ENCODE data around the gene AOAH.
"Not testable (repeated sequence)": the region's sequence is repeated elsewhere in the genome, so short reads cannot be mapped to it uniquely, and the experiment has no call there.

AOAH gene

DNA sequence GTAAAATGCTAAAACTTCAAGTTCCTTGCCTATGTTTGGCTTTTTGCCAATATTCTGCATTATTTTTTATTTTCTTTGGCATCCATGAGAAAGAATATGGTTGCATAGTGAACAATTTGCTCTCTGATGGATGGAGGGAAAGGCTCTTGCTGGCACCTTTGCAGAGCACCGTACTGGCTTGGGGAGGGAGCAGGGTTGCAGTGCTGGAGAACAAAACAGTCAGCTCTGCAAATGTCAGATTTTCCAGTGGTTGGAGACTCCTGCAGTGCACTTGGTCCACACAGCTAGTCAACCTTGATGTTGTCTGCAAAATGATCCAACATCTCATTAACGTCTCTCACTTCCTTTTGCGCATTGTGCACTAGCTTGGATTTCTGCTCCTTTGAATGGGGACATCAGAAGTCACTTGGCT, 233.9 kb downstream of the AOAH start:
- TF ChIP-seq ARNTL (CRISPR knock-in tag; IDR thresholded peaks at IDR 0.05; ENCODE audit: borderline replicate concordance, low read depth) (no peak), ISL1 (CRISPR knock-in tag; IDR thresholded peaks at IDR 0.05) (peak; percentile 76)
- peak; percentile 59 for ATAC-seq

DNA sequence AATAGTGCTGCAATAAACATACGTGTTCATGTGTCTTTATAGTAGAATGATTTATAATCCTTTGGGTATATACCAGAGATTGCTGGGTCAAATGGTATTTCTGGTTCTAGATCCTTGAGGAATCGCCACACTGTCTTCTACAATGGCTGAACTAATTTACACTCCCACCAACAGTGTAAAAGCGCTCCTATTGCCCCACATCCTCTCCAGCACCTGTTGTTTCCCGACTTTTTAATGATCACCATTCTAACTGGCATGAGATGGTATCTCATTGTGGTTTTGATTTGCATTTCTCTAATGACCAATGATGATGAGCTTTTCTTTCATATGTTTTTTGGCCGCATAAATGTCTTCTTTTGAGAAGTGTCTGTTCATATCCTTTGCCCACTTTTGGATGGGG, 235.6 kb downstream of the AOAH start:
- ATAC-seq = not testable (repeated sequence)

DNA sequence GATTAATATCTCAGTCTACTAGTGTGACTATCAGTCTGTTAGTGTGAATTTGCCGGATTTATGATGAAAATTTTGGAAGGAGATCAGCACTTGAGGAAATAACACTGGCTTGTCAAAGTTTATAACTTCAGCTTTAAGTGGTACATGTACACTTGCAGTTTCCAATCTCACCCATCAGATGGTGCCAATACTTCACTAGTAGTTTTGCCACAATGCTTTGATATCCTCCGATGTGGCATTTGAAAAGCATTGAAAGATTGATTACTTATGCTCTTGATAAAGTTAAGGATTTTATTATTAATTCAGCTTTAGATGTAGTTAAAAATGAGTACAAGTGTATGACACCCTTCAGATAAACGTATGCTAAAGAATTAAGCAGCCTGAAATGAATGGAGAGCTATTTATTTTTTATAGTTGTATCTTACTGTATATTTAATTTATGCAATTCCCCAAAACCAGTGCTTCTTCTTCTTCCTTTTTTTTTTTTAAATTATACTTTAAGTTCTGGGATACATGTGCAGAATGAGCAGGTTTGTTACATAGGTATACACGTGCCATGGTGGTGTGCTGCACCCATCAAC, 236.4 kb downstream of the AOAH start:
- ATAC-seq = peak; percentile 86

DNA sequence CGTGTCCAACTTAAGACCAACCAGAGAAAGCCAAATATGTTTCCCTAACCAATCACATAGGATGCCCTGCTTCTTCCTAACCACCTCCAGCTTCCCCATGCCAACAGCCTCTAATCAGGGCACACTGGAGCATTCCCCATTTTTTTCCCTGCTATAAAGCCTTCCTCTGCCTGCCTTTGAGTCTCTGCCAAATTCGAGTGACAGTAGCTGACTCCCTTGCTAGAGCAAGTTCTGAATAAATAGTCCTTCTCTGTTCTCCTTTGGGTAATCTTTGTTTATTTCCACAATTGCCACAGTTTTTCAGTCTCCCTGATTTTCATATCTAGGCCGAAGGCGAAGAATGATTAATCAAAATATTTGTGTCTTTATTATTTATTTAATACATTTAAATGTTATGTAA, 238.0 kb downstream of the AOAH start:
- ATAC-seq = no peak
- TF ChIP-seq ZNF8 (CRISPR knock-in tag; IDR thresholded peaks at IDR 0.05) (no peak), ZNF565 (CRISPR knock-in tag; conservative IDR thresholded peaks at IDR 0.05; ENCODE audit: low read depth) (no peak), ISL1 (CRISPR knock-in tag; IDR thresholded peaks at IDR 0.05) (no peak), ZFP3 (CRISPR knock-in tag; IDR thresholded peaks at IDR 0.05) (no peak), ZNF70 (CRISPR knock-in tag; IDR thresholded peaks at IDR 0.05) (no peak)
- TF ChIP-seq, protein P1, sequence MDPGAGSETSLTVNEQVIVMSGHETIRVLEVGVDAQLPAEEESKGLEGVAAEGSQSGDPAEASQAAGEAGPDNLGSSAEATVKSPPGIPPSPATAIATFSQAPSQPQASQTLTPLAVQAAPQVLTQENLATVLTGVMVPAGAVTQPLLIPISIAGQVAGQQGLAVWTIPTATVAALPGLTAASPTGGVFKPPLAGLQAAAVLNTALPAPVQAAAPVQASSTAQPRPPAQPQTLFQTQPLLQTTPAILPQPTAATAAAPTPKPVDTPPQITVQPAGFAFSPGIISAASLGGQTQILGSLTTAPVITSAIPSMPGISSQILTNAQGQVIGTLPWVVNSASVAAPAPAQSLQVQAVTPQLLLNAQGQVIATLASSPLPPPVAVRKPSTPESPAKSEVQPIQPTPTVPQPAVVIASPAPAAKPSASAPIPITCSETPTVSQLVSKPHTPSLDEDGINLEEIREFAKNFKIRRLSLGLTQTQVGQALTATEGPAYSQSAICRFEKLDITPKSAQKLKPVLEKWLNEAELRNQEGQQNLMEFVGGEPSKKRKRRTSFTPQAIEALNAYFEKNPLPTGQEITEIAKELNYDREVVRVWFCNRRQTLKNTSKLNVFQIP (CRISPR knock-in tag; IDR thresholded peaks at IDR 0.05; ENCODE audit: borderline replicate concordance, low read depth) = no peak
- TF ChIP-seq, protein P2, sequence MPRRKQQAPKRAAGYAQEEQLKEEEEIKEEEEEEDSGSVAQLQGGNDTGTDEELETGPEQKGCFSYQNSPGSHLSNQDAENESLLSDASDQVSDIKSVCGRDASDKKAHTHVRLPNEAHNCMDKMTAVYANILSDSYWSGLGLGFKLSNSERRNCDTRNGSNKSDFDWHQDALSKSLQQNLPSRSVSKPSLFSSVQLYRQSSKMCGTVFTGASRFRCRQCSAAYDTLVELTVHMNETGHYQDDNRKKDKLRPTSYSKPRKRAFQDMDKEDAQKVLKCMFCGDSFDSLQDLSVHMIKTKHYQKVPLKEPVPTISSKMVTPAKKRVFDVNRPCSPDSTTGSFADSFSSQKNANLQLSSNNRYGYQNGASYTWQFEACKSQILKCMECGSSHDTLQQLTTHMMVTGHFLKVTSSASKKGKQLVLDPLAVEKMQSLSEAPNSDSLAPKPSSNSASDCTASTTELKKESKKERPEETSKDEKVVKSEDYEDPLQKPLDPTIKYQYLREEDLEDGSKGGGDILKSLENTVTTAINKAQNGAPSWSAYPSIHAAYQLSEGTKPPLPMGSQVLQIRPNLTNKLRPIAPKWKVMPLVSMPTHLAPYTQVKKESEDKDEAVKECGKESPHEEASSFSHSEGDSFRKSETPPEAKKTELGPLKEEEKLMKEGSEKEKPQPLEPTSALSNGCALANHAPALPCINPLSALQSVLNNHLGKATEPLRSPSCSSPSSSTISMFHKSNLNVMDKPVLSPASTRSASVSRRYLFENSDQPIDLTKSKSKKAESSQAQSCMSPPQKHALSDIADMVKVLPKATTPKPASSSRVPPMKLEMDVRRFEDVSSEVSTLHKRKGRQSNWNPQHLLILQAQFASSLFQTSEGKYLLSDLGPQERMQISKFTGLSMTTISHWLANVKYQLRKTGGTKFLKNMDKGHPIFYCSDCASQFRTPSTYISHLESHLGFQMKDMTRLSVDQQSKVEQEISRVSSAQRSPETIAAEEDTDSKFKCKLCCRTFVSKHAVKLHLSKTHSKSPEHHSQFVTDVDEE (CRISPR knock-in tag; IDR thresholded peaks at IDR 0.05) = no peak

More for the DNA sequence above, 236.4 kb downstream of the AOAH start:
- TF ChIP-seq ZNF8 (CRISPR knock-in tag; IDR thresholded peaks at IDR 0.05) = no peak

DNA sequence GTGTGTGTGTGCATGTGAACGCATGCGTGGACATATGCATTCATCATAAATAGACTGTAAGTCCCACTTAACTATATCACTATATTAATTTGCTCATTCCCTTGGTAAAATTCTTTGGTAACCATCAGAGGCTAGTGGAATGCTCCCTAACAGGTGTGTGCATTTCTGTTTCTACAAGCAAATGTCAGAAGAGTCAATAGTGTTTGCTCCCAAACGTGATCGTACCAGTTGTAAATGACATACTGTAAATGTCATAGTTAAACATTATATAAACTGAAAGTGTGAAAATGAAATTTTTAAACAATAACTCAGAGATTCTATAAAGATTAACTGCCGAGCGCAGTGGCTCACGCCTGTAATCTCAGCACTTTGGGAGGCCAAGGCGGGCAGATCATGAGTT, 240.0 kb downstream of the AOAH start:
- no peak for TF ChIP-seq TOX (CRISPR knock-in tag; IDR thresholded peaks at IDR 0.05; ENCODE audit: borderline replicate concordance)
- TF ChIP-seq ZNF565 (CRISPR knock-in tag; conservative IDR thresholded peaks at IDR 0.05; ENCODE audit: low read depth) = no peak
- no peak for TF ChIP-seq BACH2 (CRISPR knock-in tag; IDR thresholded peaks at IDR 0.05; ENCODE audit: borderline replicate concordance)
- TF ChIP-seq CSDC2 (CRISPR knock-in tag; IDR thresholded peaks at IDR 0.05) = no peak
- TF ChIP-seq RARB (CRISPR knock-in tag; IDR thresholded peaks at IDR 0.05) = no peak
- no peak for TF ChIP-seq PPARA (CRISPR knock-in tag; IDR thresholded peaks at IDR 0.05; ENCODE audit: borderline replicate concordance)
- TF ChIP-seq, protein P3, sequence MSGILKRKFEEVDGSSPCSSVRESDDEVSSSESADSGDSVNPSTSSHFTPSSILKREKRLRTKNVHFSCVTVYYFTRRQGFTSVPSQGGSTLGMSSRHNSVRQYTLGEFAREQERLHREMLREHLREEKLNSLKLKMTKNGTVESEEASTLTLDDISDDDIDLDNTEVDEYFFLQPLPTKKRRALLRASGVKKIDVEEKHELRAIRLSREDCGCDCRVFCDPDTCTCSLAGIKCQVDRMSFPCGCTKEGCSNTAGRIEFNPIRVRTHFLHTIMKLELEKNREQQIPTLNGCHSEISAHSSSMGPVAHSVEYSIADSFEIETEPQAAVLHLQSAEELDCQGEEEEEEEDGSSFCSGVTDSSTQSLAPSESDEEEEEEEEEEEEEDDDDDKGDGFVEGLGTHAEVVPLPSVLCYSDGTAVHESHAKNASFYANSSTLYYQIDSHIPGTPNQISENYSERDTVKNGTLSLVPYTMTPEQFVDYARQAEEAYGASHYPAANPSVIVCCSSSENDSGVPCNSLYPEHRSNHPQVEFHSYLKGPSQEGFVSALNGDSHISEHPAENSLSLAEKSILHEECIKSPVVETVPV (CRISPR knock-in tag; IDR thresholded peaks at IDR 0.05) = no peak
- TF ChIP-seq GLIS3 (CRISPR knock-in tag; IDR thresholded peaks at IDR 0.05) = no peak
- TF ChIP-seq ZFP30 (CRISPR knock-in tag; IDR thresholded peaks at IDR 0.05) = no peak
- no peak for TF ChIP-seq ZFP3 (CRISPR knock-in tag; IDR thresholded peaks at IDR 0.05)
- TF ChIP-seq ZNF70 (CRISPR knock-in tag; IDR thresholded peaks at IDR 0.05) = no peak
- no peak for TF ChIP-seq SNAI2 (CRISPR knock-in tag; IDR thresholded peaks at IDR 0.05)
- ATAC-seq = no peak

DNA sequence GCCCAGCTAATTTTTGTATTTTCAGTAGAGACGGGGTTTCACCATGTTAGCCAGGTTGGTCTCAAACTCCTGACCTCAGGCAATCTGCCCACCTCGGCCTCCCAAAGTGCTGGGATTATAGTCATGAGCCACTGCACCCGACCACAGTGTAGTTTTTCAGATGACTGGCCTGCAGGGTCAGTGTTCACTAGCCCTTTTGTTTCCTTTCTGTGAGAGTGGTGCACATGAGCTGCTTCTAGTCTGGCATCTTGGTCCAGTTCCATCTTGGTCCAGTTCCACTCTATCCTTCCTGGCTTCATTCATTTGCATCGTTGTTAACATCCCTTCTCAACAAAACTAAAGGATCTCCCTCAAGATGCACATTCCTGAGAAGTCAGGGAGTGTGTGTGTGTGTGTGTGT, 240.4 kb downstream of the AOAH start:
- ATAC-seq = not testable (repeated sequence)

DNA sequence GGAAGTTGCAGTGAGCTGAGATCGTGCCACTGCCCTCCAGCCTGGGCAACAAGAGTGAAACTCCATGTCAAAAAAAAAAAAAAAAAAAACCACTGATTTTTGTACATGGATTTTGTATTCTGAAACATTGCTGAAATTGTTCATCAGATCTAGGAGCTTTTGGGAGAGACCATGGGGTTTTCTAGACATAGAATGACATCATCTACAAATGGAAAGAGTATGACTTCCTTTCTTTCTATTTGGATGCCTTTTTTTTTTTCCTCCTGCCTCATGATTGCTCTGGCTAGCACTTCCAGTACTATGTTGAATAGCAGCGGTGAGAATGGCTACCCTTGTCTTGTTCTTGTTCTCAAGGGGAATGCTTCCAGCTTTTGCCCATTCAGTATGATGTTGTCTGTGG, 245.5 kb downstream of the AOAH start:
- ATAC-seq = no peak
- no peak for TF ChIP-seq ARNTL (CRISPR knock-in tag; IDR thresholded peaks at IDR 0.05; ENCODE audit: borderline replicate concordance, low read depth)
- no peak for TF ChIP-seq ZNF70 (CRISPR knock-in tag; IDR thresholded peaks at IDR 0.05)
- TF ChIP-seq PPARA (CRISPR knock-in tag; IDR thresholded peaks at IDR 0.05; ENCODE audit: borderline replicate concordance) = no peak
- no peak for TF ChIP-seq OSR1 (CRISPR knock-in tag; IDR thresholded peaks at IDR 0.05)
- TF ChIP-seq TOX (CRISPR knock-in tag; IDR thresholded peaks at IDR 0.05; ENCODE audit: borderline replicate concordance) = no peak
- no peak for TF ChIP-seq ZNF565 (CRISPR knock-in tag; conservative IDR thresholded peaks at IDR 0.05; ENCODE audit: low read depth)
- TF ChIP-seq ZFP30 (CRISPR knock-in tag; IDR thresholded peaks at IDR 0.05) = no peak
- TF ChIP-seq ZFP3 (CRISPR knock-in tag; IDR thresholded peaks at IDR 0.05) = no peak
- TF ChIP-seq, protein P4, sequence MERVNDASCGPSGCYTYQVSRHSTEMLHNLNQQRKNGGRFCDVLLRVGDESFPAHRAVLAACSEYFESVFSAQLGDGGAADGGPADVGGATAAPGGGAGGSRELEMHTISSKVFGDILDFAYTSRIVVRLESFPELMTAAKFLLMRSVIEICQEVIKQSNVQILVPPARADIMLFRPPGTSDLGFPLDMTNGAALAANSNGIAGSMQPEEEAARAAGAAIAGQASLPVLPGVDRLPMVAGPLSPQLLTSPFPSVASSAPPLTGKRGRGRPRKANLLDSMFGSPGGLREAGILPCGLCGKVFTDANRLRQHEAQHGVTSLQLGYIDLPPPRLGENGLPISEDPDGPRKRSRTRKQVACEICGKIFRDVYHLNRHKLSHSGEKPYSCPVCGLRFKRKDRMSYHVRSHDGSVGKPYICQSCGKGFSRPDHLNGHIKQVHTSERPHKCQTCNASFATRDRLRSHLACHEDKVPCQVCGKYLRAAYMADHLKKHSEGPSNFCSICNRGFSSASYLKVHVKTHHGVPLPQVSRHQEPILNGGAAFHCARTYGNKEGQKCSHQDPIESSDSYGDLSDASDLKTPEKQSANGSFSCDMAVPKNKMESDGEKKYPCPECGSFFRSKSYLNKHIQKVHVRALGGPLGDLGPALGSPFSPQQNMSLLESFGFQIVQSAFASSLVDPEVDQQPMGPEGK (CRISPR knock-in tag; IDR thresholded peaks at IDR 0.05; ENCODE audit: borderline replicate concordance) = no peak
- TF ChIP-seq ZNF8 (CRISPR knock-in tag; IDR thresholded peaks at IDR 0.05) = no peak
- no peak for TF ChIP-seq SNAI2 (CRISPR knock-in tag; IDR thresholded peaks at IDR 0.05)
- no peak for TF ChIP-seq TCF4 (CRISPR knock-in tag; IDR thresholded peaks at IDR 0.05; ENCODE audit: borderline replicate concordance)
- TF ChIP-seq ZC3H10 (CRISPR knock-in tag; IDR thresholded peaks at IDR 0.05) = no peak
- TF ChIP-seq, protein P1 (CRISPR knock-in tag; IDR thresholded peaks at IDR 0.05; ENCODE audit: borderline replicate concordance, low read depth) = no peak
- TF ChIP-seq BACH2 (CRISPR knock-in tag; IDR thresholded peaks at IDR 0.05; ENCODE audit: borderline replicate concordance) = no peak
- no peak for TF ChIP-seq CSDC2 (CRISPR knock-in tag; IDR thresholded peaks at IDR 0.05)
- TF ChIP-seq GLIS3 (CRISPR knock-in tag; IDR thresholded peaks at IDR 0.05) = no peak

All from SK-N-SH treated with all-trans-retinoic acid at 6 μM for 48 hours (cell line).